Duodenal mucosa (tissue), 2 donors: Measurements from ENCODE around the gene PIK3C2G.

Experiments used
- H3K27ac ChIP-seq: one replicate; pipeline ENCODE4 v1.7.0; 2013; ENCODE audit warnings: low read depth, low read length
- H3K27me3 ChIP-seq, 2 donors: one replicate each; pipeline ENCODE4 v1.7.0; 2013; ENCODE audit warnings: low read length in 2 of 2, control low read depth in 1 of 2; ENCODE audit not compliant: insufficient read depth in 2 of 2, control insufficient read depth in 1 of 2
- H3K36me3 ChIP-seq, 2 donors: one replicate each; pipeline ENCODE4 v1.7.0; 2013; ENCODE audit warnings: low read length in 2 of 2, control low read depth in 1 of 2; ENCODE audit not compliant: insufficient read depth in 2 of 2, control insufficient read depth in 1 of 2
- H3K4me1 ChIP-seq, 2 donors: one replicate each; pipeline ENCODE4 v1.7.0; 2013; ENCODE audit warnings: low read length in 2 of 2, control low read depth in 1 of 2; ENCODE audit not compliant: insufficient read depth in 2 of 2, control insufficient read depth in 1 of 2
- H3K4me3 ChIP-seq, 2 donors: one replicate each; pipeline ENCODE4 v1.7.0; 2013; ENCODE audit warnings: low read length in 2 of 2, low read depth in 1 of 2
- H3K9ac ChIP-seq, 2 donors: one replicate each; pipeline ENCODE4 v1.7.0; 2013; ENCODE audit warnings: low read length in 2 of 2, low read depth in 1 of 2
- H3K9me3 ChIP-seq, 2 donors: one replicate each; pipeline ENCODE4 v1.7.0; 2013; ENCODE audit warnings: low read length in 2 of 2, control low read depth in 1 of 2; ENCODE audit not compliant: control insufficient read depth in 1 of 2

PIK3C2G gene

DNA sequence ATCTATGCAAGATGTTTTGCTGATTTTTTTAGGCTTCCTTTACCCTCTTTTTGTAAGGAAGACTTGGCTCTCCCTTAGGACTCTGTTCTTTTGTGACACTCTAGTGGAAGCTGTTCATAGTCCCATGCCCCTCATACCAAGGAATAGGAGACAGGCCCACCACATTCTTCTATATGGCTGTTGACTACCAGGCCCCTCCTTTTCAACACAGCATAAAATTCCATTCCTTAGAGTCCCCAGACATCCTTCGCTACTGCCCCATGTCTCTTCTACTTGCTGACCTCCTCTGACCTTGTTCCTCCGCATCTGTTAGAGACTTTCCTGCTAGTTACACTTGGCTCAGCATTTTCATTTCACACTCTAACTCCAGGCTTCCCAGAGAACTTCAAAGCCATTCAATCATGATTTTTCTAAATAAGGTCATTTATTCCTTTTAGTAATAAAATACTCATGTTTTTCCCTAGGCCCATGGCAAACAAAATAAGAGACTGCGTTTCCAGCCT is 9.7 kb downstream of the PIK3C2G start:
- H3K4me3 ChIP-seq, result no peak overlapping the region
- no peaks in the 10 kb centered on the region for H3K36me3 ChIP-seq
- no peaks in the 10 kb centered on the region for H3K27me3 ChIP-seq
- no peak overlapping the region for H3K27ac ChIP-seq
- H3K9me3 ChIP-seq, result no peaks in the 10 kb centered on the region
- no peaks in the 10 kb centered on the region for H3K4me1 ChIP-seq
- no peak overlapping the region for H3K9ac ChIP-seq

DNA sequence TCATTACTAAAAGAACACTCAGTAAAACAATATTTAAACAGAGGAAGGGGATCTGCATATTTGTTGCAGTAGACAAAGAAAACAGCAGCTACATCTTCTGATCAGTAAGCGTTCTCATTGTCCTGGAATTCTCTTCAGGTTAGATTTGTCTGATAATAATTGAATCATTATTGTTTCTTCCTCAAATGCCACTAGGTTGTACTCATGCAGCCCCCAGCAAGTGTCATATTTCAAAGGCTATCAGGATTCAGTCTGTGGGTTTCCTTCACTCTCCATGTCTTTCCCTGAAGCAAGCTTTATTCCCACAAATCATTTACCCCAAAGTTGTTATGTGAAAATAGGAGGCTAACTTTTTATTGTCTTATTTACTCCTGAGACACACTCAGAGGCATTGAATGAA is 14.7 kb downstream of the PIK3C2G start:
- Histone ChIP-seq H3K27me3 (no peaks in the 10 kb centered on the region), H3K36me3 (no peaks in the 10 kb centered on the region), H3K9me3 (no peaks in the 10 kb centered on the region), H3K27ac (no peak overlapping the region), H3K4me3 (no peak overlapping the region), H3K9ac (no peak overlapping the region), H3K4me1 (no peaks in the 10 kb centered on the region)

DNA sequence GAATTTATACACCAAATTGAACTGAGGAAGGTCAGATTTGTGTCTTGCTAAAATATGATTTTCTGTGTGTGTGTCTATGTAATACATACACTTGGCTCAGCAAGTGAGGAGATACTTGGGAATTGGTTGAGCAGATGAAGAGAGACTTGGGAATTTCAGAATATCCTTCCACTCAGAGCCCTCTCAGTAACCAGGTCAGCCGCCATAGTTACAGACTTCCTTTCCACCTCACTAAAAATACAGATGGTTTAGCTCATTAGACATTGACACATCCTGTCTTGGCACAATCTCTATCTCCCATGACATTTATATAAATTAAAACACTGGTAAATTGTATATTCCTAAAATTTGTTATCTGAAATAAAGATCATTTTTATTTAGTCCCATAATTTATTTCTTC is 15.9 kb downstream of the PIK3C2G start:
- Histone ChIP-seq H3K36me3 (no peaks in the 10 kb centered on the region), H3K9ac (no peak overlapping the region), H3K9me3 (no peaks in the 10 kb centered on the region), H3K4me1 (no peaks in the 10 kb centered on the region), H3K4me3 (no peak overlapping the region), H3K27ac (no peak overlapping the region), H3K27me3 (no peaks in the 10 kb centered on the region)

DNA sequence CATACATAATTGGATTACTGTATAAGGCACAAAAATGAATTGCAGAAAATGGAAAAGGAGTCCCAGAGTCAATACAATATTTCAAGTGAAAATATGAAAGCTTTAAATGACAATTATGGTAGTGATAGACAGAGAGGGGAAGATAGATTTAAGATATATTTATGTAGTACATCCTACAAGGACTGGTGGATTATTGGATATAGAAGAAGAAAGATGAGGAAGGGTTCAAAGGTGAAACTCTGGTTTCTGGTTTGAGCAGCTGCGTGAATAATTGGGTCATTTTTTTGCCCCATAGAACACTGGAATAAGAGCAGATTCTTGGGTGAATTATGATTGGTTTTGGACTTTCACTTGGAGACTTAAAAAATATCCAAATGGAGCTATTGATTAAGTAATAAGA is 19.4 kb downstream of the PIK3C2G start:
- H3K9me3 ChIP-seq, result no peaks in the 10 kb centered on the region
- H3K4me1 ChIP-seq, result no peaks in the 10 kb centered on the region

DNA sequence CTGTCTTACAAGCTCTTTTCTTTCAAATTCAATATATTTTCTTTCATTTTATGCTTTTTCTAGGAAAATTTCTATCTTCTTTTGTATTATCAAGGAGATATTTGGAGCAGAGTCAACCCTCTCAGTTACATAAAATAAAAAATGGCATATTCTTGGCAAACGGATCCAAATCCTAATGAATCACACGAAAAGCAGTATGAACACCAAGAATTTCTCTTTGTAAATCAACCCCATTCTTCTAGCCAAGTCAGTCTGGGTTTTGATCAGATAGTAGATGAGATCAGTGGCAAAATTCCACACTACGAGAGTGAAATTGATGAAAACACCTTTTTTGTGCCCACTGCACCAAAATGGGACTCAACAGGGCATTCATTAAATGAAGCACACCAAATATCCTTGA is 20.6 kb downstream of the PIK3C2G start:
- Histone ChIP-seq H3K27me3 (no peaks in the 10 kb centered on the region), H3K4me1 (no peaks in the 10 kb centered on the region), H3K36me3 (no peaks in the 10 kb centered on the region), H3K4me3 (no peak overlapping the region), H3K27ac (no peak overlapping the region), H3K9ac (no peak overlapping the region), H3K9me3 (no peaks in the 10 kb centered on the region)

More for the DNA sequence above, 19.4 kb downstream of the PIK3C2G start:
- Histone ChIP-seq H3K4me3 (no peak overlapping the region), H3K27me3 (no peaks in the 10 kb centered on the region), H3K27ac (no peak overlapping the region), H3K36me3 (no peaks in the 10 kb centered on the region), H3K9ac (no peak overlapping the region)

GRCh38 chr12:18283831-18284230 is 22.5 kb downstream of the PIK3C2G start:
- Histone ChIP-seq H3K4me1 (no peaks in the 10 kb centered on the region), H3K9me3 (no peaks in the 10 kb centered on the region), H3K9ac (no peak overlapping the region), H3K27ac (no peak overlapping the region), H3K27me3 (no peaks in the 10 kb centered on the region), H3K4me3 (no peak overlapping the region), H3K36me3 (no peaks in the 10 kb centered on the region)

DNA sequence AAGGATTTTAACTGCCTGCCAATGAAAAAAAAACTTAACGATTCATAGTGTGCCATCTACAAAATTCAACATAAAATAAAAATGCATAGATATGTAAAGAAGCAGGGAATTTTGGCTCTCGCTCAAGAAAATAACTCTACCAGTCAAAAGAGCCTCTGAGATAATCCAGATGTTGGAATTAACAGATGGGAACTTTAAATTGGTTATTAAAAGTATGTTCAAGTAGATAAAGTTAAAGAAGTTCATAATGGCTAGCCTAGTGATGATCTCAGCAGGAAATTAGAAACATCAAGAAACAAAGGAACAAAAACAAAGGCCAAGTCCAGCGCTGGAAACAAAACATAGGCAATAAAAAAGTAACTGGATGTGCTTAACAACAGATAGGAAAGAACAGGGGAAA is 23.1 kb downstream of the PIK3C2G start:
- Histone ChIP-seq H3K9ac (no peak overlapping the region), H3K27me3 (no peaks in the 10 kb centered on the region), H3K27ac (no peak overlapping the region), H3K36me3 (no peaks in the 10 kb centered on the region), H3K4me3 (no peak overlapping the region), H3K9me3 (no peaks in the 10 kb centered on the region), H3K4me1 (no peaks in the 10 kb centered on the region)

GRCh38 chr12:18285161-18285560 is 23.8 kb downstream of the PIK3C2G start:
- H3K9ac ChIP-seq, result no peak overlapping the region
- no peaks in the 10 kb centered on the region for H3K9me3 ChIP-seq
- no peaks in the 10 kb centered on the region for H3K27me3 ChIP-seq
- no peak overlapping the region for H3K4me3 ChIP-seq
- H3K36me3 ChIP-seq, result no peaks in the 10 kb centered on the region
- no peaks in the 10 kb centered on the region for H3K4me1 ChIP-seq
- H3K27ac ChIP-seq, result no peak overlapping the region

GRCh38 chr12:18290386-18290785 is 29.1 kb downstream of the PIK3C2G start:
- no peak overlapping the region for H3K27ac ChIP-seq
- no peak overlapping the region for H3K9ac ChIP-seq
- no peaks in the 10 kb centered on the region for H3K27me3 ChIP-seq
- no peaks in the 10 kb centered on the region for H3K9me3 ChIP-seq
- no peaks in the 10 kb centered on the region for H3K36me3 ChIP-seq
- H3K4me1 ChIP-seq, result no peaks in the 10 kb centered on the region
- H3K4me3 ChIP-seq, result no peak overlapping the region

DNA sequence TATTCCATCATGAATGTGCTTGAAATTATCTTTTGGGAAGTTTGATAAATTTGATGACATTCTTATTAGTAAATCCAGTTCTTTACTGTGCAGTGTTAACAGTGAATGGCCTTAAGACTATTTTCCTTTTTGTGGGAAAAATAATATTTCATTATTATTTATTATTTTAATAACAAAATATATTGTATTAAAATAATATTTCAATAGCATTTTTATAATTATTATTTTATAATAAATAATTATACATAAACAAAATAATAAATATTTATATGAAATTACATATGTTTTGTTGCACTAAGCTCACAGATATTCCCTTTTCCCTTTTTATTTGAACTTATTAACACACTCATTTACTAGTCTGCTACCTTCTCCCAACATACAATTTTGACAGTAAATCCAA is 33.6 kb downstream of the PIK3C2G start:
- Histone ChIP-seq H3K4me1 (no peaks in the 10 kb centered on the region), H3K27me3 (no peaks in the 10 kb centered on the region), H3K27ac (no peak overlapping the region), H3K9ac (no peak overlapping the region), H3K36me3 (no peaks in the 10 kb centered on the region), H3K9me3 (no peaks in the 10 kb centered on the region), H3K4me3 (no peak overlapping the region)
